ENCODE data around the gene MRPS34.

- TF ChIP-seq CTCF (IDR thresholded peaks at IDR 0.05; ENCODE audit: borderline replicate concordance, extremely low read depth, low read length, poor library complexity, severe bottlenecking) (no peak), EZH2 (IDR thresholded peaks at IDR 0.05; ENCODE audit: borderline replicate concordance, low read depth, low read length, severe bottlenecking) (no peak)
These were observed 15.0 kb downstream of the MRPS34 start for GRCh38 chr16:1757714-1758461.
